Natural killer cell treated with Interleukin-12 subunit alpha and Interleukin-12 subunit beta and Interleukin-15 and Interleukin-18, amount 100 ng/mL, for 72 hours (primary cell): ENCODE results near the gene BMP8B. TPM values are rescaled to one million over a fixed set of nuclear protein-coding genes. Genes with fewer than 3 reads are reported as not detected.
"Not testable (repeated sequence)": the region's sequence is repeated elsewhere in the genome, so short reads cannot be mapped to it uniquely, and the experiment has no call there.

Experiments used
- ATAC-seq, 2 donors: fragments of 150-1000 bp; cut with Tn5 transposase in 1 of 2; sonication (Bioruptor Pico), chemical (Tn5 transposase) in 1 of 2; 2 replicates each; pipeline ENCODE4 v1.10.0; 2021
- DNase-seq: peaks from one replicate; pipeline ENCODE4 v3.0.0; 2022; ENCODE audit warnings: low spot score
- H3K27ac Mint-ChIP-seq, 2 donors: 1 replicate in 1 of 2; 2 replicates in 1 of 2; pipeline ENCODE4 v1.8.0; 2022; ENCODE audit warnings: mixed read lengths in 2 of 2, mild to moderate bottlenecking in 1 of 2, moderate library complexity in 1 of 2
- H3K27me3 Mint-ChIP-seq, 2 donors: 1 replicate in 1 of 2; 2 replicates in 1 of 2; pipeline ENCODE4 v1.8.0; 2022; ENCODE audit warnings: mixed read lengths in 2 of 2
- H3K36me3 Mint-ChIP-seq: one replicate; pipeline ENCODE4 v1.8.0; 2022; ENCODE audit warnings: mixed read lengths
- H3K4me1 Mint-ChIP-seq, 2 donors: 1 replicate in 1 of 2; 2 replicates in 1 of 2; pipeline ENCODE4 v1.8.0; 2022; ENCODE audit warnings: low read depth in 2 of 2, mixed read lengths in 2 of 2, mild to moderate bottlenecking in 1 of 2
- H3K4me3 Mint-ChIP-seq: one replicate; pipeline ENCODE4 v1.8.0; 2022; ENCODE audit warnings: mixed read lengths
- H3K9me3 Mint-ChIP-seq: 2 replicates; pipeline ENCODE4 v1.8.0; 2022; ENCODE audit warnings: mixed read lengths
- total RNA-seq, 2 donors: library from RNA; stranded (reverse); gene quantifications; one replicate each; pipeline ENCODE4 v1.2.3, GENCODE V29; 2022

BMP8B gene
- total RNA-seq, 2 donors from 2014 or later: 0.84 to 1.8 TPM

- no peak overlapping the region for H3K27ac Mint-ChIP-seq
These were observed 36.8 kb upstream of the BMP8B start for GRCh38 chr1:39825432-39825941.

GRCh38 chr1:39823450-39823849, 34.8 kb upstream of the BMP8B start:
- not testable (repeated sequence) for H3K27ac Mint-ChIP-seq, H3K27me3 Mint-ChIP-seq, DNase-seq, H3K9me3 Mint-ChIP-seq, H3K36me3 Mint-ChIP-seq, H3K4me1 Mint-ChIP-seq, H3K4me3 Mint-ChIP-seq, ATAC-seq

More at GRCh38 chr1:39825432-39825941, 36.8 kb upstream of the BMP8B start:
- no peaks in the 10 kb centered on the region for H3K9me3 Mint-ChIP-seq
- no peak overlapping the region for H3K4me3 Mint-ChIP-seq
- no peaks in the 10 kb centered on the region for H3K36me3 Mint-ChIP-seq
- DNase-seq: no peak
- H3K27me3 Mint-ChIP-seq: peaks cover 16 to 18% of the 10 kb centered on the region in 2 donors
- ATAC-seq: no peak
- H3K4me1 Mint-ChIP-seq: no peaks in the 10 kb centered on the region

GRCh38 chr1:39822146-39822545, 33.5 kb upstream of the BMP8B start:
- ATAC-seq: no peak
- H3K27ac Mint-ChIP-seq: no peak overlapping the region
- H3K27me3 Mint-ChIP-seq: no peaks in the 10 kb centered on the region
- no peak overlapping the region for H3K4me3 Mint-ChIP-seq
- H3K36me3 Mint-ChIP-seq: no peaks in the 10 kb centered on the region
- DNase-seq: no peak
- no peaks in the 10 kb centered on the region for H3K9me3 Mint-ChIP-seq
- peaks cover 0 to 5% of the 10 kb centered on the region in 2 donors for H3K4me1 Mint-ChIP-seq

GRCh38 chr1:39819091-39819812, 30.6 kb upstream of the BMP8B start:
- ATAC-seq (no peak), DNase-seq (no peak)
- H3K27me3 Mint-ChIP-seq: peaks cover 0 to 9% of the 10 kb centered on the region in 2 donors
- no peak overlapping the region for H3K4me3 Mint-ChIP-seq
- peaks cover 0 to 16% of the 10 kb centered on the region in 2 donors for H3K4me1 Mint-ChIP-seq
- no peak overlapping the region for H3K27ac Mint-ChIP-seq
- no peaks in the 10 kb centered on the region for H3K36me3 Mint-ChIP-seq
- H3K9me3 Mint-ChIP-seq: no peaks in the 10 kb centered on the region

- Mint-ChIP-seq H3K27me3 (peaks cover 0 to 9% of the 10 kb centered on the region in 2 donors), H3K36me3 (no peaks in the 10 kb centered on the region), H3K4me1 (peaks cover 0 to 16% of the 10 kb centered on the region in 2 donors), H3K4me3 (no peak overlapping the region), H3K27ac (no peak overlapping the region), H3K9me3 (no peaks in the 10 kb centered on the region)
- ATAC-seq (no peak), DNase-seq (no peak)
These were observed 29.8 kb upstream of the BMP8B start for GRCh38 chr1:39818482-39818881.

- H3K27ac Mint-ChIP-seq: peak overlapping the region in 1 of 2 donors; percentile 60
- H3K4me3 Mint-ChIP-seq, H3K27me3 Mint-ChIP-seq, H3K36me3 Mint-ChIP-seq, DNase-seq, H3K9me3 Mint-ChIP-seq: not testable (repeated sequence)
- ATAC-seq: peak; percentile 53 to 79
- H3K4me1 Mint-ChIP-seq: peaks cover 0 to 16% of the 10 kb centered on the region in 2 donors
These were observed 28.6 kb upstream of the BMP8B start for GRCh38 chr1:39817091-39817932.

- Mint-ChIP-seq H3K27me3 (peaks cover 0 to 9% of the 10 kb centered on the region in 2 donors), H3K36me3 (no peaks in the 10 kb centered on the region), H3K27ac (peak overlapping the region in 1 of 2 donors; percentile 60), H3K4me3 (no peak overlapping the region), H3K9me3 (no peaks in the 10 kb centered on the region), H3K4me1 (peaks cover 0 to 16% of the 10 kb centered on the region in 2 donors)
- ATAC-seq (peak; percentile 68 to 77), DNase-seq (no peak)
These were observed 27.9 kb upstream of the BMP8B start for GRCh38 chr1:39816415-39817090.

GRCh38 chr1:39812913-39813312, 24.2 kb upstream of the BMP8B start:
- H3K9me3 Mint-ChIP-seq: no peaks in the 10 kb centered on the region
- no peak for ATAC-seq

GRCh38 chr1:39808784-39809517, 20.3 kb upstream of the BMP8B start:
- ATAC-seq (no peak), DNase-seq (no peak)
- Mint-ChIP-seq H3K27ac (no peak overlapping the region), H3K27me3 (no peaks in the 10 kb centered on the region), H3K4me3 (no peak overlapping the region), H3K9me3 (no peaks in the 10 kb centered on the region), H3K36me3 (no peaks in the 10 kb centered on the region), H3K4me1 (no peaks in the 10 kb centered on the region)

More at GRCh38 chr1:39812913-39813312, 24.2 kb upstream of the BMP8B start:
- DNase-seq: no peak
- Mint-ChIP-seq H3K36me3 (no peaks in the 10 kb centered on the region), H3K4me3 (no peak overlapping the region), H3K27ac (no peak overlapping the region), H3K4me1 (peaks cover 0 to 16% of the 10 kb centered on the region in 2 donors), H3K27me3 (peaks cover 0 to 9% of the 10 kb centered on the region in 2 donors)

- H3K27ac Mint-ChIP-seq: no peak overlapping the region
- no peaks in the 10 kb centered on the region for H3K4me1 Mint-ChIP-seq
- no peaks in the 10 kb centered on the region for H3K36me3 Mint-ChIP-seq
- DNase-seq (no peak), ATAC-seq (no peak)
- no peak overlapping the region for H3K4me3 Mint-ChIP-seq
- H3K9me3 Mint-ChIP-seq: no peaks in the 10 kb centered on the region
- no peaks in the 10 kb centered on the region for H3K27me3 Mint-ChIP-seq
These were observed 16.7 kb upstream of the BMP8B start for GRCh38 chr1:39805385-39805784.

GRCh38 chr1:39802496-39803260, 14.0 kb upstream of the BMP8B start:
- Mint-ChIP-seq H3K4me1 (peaks cover 11 to 13% of the 10 kb centered on the region in 2 donors), H3K9me3 (no peaks in the 10 kb centered on the region), H3K27me3 (no peaks in the 10 kb centered on the region), H3K36me3 (no peaks in the 10 kb centered on the region), H3K4me3 (no peak overlapping the region), H3K27ac (no peak overlapping the region)
- no peak for DNase-seq
- no peak for ATAC-seq

- H3K27ac Mint-ChIP-seq: peak overlapping the region in 1 of 2 donors; percentile 88
These were observed 11.8 kb upstream of the BMP8B start for GRCh38 chr1:39800471-39800835.

More at GRCh38 chr1:39800471-39800835, 11.8 kb upstream of the BMP8B start:
- Mint-ChIP-seq H3K4me3 (no peak overlapping the region), H3K27me3 (no peaks in the 10 kb centered on the region), H3K4me1 (peaks cover 11 to 13% of the 10 kb centered on the region in 2 donors), H3K9me3 (no peaks in the 10 kb centered on the region), H3K36me3 (no peaks in the 10 kb centered on the region)
- no peak for DNase-seq
- no peak for ATAC-seq
